HG03066 (cell line): ENCODE results near the gene CFAP61.

Source experiments
- ATAC-seq: cut with Tn5 transposase; IDR thresholded peaks from one replicate; pipeline ENCODE4 v1.9.1; 2021; ENCODE audit warnings: low read depth; ENCODE audit not compliant: unreplicated experiment

CFAP61 gene

DNA sequence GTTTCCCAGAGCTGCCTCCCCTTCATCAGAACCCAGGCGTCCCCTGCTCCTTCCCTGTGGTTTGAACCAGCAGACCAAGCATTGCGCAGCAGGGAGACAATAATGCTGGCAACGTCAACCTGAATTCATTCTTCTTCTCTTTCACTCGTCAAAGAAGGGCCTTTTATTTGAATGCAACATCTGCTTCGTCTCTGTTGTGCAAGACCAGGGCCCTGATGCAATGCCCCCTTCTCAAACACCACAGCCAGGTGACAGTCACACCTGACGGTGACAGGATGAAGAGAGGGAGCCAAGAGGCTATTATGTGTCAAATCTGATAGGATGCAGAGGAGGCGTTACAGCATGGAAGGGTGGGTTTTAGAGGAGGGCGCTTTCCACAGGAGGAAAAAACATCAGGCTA, 323.5 kb downstream of the CFAP61 start:
- ATAC-seq = no peak

- no peak for ATAC-seq
Observed at GRCh38 chr20:20386192-20386591, 333.9 kb downstream of the CFAP61 start.

GRCh38 chr20:20390393-20390792, 338.1 kb downstream of the CFAP61 start:
- no peak for ATAC-seq

- ATAC-seq = no peak
Observed at GRCh38 chr20:20391115-20391514, 338.8 kb downstream of the CFAP61 start.

GRCh38 chr20:20391766-20392165, 339.4 kb downstream of the CFAP61 start:
- ATAC-seq = no peak

GRCh38 chr20:20393207-20394120, 341.1 kb downstream of the CFAP61 start:
- no peak for ATAC-seq

- no peak for ATAC-seq
Observed at GRCh38 chr20:20395087-20395486, 342.8 kb downstream of the CFAP61 start.

DNA sequence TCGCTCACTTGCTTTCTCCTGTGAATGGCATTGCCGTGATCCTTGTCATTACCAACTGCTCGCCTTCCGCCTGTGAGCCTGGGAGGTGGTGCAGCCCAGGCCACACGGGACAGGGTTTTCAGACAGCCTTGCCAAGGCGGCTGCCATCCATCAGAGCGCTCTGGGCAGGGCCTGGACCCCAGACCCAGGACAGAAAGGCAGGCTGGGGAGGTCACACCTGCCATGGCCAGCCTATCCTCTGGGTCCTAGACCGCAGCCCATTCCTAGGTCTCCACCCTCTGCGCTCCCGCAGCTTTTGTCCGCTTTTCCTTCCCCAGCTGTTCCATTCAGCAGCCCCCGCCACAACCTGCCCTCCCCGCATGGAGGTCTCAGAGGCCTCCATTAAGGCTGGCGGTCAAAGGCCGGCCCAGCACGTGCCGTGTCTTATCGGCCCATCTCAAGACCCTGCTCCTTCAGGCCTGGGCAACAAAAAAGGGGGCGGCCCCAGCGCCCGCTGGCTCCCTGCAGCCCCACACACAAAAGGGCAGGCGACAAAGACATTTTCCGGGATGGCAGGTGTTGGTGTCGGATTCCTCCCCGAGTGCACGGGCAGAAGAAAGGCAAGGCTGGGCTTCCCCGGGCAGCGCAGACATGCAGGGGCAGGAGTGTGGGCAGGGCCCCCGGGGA, 343.7 kb downstream of the CFAP61 start:
- no peak for ATAC-seq

DNA sequence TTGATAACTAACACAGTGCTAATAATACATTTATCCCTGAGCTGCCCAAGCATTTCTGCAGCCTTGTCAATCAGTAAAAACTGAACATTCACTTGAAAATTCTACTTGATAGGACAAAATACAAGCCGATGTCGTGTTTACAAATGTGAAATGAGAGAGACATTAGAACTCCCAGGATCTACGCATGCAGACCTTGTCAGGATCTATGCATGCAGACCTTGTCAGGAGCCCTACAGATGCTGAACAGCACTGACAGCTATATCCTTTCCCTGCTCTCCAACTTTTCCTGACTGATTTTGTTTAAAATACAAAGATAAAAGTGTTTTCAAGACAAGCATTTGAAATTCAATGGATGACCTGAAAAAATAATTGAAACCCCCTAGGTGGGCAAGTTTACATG, 344.5 kb downstream of the CFAP61 start:
- no peak for ATAC-seq

DNA sequence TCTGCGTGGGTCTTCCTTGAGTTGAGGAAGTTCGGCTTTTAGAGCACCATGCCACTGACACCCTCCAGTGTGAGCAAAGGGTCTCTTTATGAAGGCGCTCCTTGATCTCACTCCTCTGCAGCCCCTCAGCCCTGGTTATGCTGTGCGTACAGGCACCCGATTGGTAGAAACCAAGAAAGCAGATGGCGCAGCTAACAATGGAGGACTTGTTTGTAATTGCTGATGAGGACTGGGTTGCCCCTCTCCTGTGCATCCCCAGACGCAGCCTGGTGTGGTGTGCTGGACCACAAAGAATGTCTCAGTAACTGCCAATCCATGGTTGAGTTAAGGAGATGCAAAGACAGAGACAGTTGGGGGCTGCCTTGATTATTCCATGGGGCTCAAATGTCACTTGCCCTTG, 345.8 kb downstream of the CFAP61 start:
- ATAC-seq = no peak

DNA sequence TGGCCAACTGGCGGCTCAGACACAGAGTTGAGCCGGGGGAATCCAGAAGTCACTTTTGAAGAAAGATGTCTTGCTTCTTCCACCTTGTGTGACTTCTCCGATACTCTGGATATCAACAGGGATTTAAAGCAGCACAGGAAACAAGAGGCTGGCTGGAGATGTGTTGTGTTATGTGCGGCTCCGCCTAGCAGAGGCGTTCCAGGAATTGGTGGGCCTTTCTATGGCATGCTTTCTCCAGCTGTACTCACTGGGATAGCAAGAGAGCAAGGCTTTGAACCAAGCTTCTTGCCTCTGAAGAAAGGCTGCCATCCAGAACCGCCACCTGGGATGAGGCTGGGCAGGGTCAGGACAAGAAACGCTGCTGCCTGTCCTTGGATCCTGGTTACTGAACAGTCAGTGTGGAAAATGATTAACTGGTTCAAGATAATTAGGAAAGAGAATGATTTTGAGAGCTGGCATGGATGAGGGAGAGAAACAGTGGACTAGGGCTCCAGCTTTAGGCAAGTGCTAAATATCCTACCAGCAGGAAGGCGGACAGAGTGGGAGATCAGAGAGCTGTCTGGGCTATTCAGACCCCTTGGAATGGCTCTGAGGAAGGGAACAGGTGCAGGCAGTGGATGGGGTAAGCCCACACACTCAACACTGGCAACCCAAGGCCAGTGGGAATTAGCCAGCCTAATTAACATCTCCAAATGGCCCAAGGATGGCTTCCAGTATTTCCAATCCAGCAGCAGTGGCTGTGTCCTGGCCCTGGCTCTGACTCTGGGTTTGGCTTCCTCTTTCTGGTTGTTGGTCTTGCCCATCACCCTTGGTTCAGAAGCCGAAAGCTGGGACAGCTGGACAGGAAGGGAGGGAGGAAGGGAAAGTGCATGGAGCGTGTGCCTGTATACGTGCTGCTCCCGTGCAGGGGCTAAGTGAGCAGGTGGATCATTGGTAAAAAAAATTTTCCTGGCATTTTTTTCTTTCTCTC, 347.5 kb downstream of the CFAP61 start:
- no peak for ATAC-seq

GRCh38 chr20:20401991-20402390, 349.7 kb downstream of the CFAP61 start:
- ATAC-seq = no peak

DNA sequence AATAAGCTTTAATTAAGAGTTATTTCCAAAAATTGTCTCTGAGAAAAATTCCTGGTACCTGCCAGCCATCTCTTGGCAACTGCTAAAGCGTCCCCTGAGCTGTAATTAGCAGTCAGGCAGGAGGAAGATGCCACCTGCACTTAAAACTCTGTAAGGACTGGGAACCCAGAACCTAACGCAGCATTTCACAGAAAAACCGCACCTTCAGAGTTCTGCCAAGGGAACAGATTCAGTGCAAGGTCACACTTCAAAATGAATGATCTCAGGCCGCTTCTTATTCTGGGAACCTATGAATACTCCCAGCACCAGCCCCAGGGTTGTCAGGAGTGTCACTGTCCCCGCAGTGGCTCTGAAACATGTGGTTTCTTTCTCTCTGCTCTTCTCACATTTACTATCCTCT, 352.3 kb downstream of the CFAP61 start:
- no peak for ATAC-seq

DNA sequence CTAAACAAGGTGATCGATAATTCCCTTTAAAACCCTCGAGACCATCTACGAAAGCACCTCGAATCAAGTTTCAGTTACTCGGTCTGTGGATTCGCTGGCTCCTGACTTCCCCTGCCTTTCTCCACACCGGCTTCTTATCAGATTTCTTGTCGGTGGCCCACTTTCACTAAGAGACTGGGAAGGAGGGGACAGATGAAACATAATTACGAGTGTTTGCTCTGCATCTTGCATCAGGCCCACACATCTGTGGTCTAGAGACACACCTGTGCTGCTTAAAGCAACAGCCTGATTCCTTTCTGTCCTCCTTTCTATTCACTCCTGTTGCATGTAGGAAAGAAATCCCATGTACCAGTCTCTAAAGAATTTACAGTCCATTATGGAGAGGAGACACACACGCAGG, 353.3 kb downstream of the CFAP61 start:
- ATAC-seq = no peak

GRCh38 chr20:20406306-20406705, 354.0 kb downstream of the CFAP61 start:
- ATAC-seq = no peak

DNA sequence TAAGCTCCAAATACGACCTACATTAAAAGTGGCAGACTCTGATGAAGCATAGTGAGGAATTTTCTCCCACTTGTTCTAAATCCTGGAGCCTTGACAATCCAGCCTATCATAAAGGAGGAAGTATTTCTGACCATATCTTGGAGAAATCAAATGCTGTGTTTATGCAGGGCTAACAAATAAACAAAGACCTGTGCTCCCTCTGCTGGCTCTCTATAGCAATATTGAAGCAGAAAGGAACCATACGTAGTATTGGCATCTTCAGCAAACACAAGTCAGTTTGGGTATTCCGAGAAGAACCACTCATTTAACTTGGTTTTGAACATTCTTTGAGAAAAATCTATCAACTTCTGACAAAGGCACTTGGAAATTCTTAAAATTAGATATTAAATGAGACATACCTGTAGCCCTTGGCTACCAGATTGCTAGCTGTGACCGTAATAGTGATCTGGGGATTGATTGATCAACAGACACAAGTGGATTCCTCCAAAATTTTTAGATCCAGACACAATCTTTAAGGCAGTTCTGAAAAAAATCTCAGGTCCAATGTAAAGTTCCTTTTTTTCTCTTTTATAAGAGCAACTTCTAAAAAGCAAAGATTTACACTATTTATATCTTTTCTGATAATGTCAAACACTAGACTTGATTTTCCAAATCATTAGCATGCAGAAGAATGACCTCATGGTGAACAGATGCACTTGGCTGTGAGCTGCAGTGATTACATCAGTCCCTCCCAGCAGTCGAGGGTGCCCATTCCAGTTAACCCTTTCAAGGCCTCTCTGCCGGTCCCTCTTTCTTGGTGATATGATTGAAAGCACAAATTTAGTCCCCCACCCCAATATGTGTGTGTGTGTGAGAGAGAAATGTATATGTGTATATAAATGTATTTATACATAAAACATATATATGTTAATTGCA, 355.8 kb downstream of the CFAP61 start:
- no peak for ATAC-seq

DNA sequence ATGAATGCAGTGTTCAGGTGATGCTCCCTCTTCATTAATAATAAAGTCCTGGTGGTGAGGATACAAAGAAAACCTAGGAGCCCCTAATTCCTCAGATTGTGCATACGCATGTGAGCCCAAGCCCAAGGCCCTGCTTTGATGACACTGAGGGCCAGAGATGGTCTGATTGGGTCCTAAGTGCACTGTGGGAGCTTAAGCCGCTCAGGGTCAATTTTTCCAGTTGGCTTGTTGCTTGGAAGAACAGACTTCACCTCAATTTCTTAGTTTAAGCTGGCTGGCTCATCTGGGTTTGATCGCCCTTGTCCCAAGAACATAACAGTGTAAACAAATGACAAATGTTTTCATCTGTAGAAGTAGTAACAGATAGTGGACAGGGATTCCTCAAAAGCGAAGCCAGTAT, 357.0 kb downstream of the CFAP61 start:
- ATAC-seq = no peak
